Measurements from ENCODE around the gene CYB561.

Gene CYB561

GRCh38 chr17:63483655-63484575 lies 37.8 kb upstream of the CYB561 start:
- Histone ChIP-seq H3K4me1 (no peaks in the 10 kb centered on the region), H3K36me3 (replicated peaks) (no peaks in the 10 kb centered on the region), H3K27me3 (ENCODE audit: low read depth) (no peaks in the 10 kb centered on the region), H3K4me3 (no peak overlapping the region), H3K9me3 (no peaks in the 10 kb centered on the region)
- in situ Hi-C loops (cut with MboI; ENCODE audit: low sequenced_read_pairs), result no loop called here
- DNase-seq (ENCODE audit: low spot score in 2 of 2), result no peak

GRCh38 chr17:63483038-63483437 lies 36.9 kb upstream of the CYB561 start:
- no peaks in the 10 kb centered on the region for H3K27me3 ChIP-seq (ENCODE audit: low read depth)
- in situ Hi-C loops (cut with MboI; ENCODE audit: low sequenced_read_pairs), result no loop called here
- no peak for DNase-seq (ENCODE audit: low spot score in 2 of 2)
- no peaks in the 10 kb centered on the region for H3K9me3 ChIP-seq
- H3K36me3 ChIP-seq (replicated peaks), result no peaks in the 10 kb centered on the region
- H3K4me1 ChIP-seq, result peaks cover 5% of the 10 kb centered on the region
- no peak overlapping the region for H3K4me3 ChIP-seq

GRCh38 chr17:63482509-63482908 lies 36.4 kb upstream of the CYB561 start:
- H3K36me3 ChIP-seq (replicated peaks), result no peaks in the 10 kb centered on the region
- H3K9me3 ChIP-seq, result no peaks in the 10 kb centered on the region
- in situ Hi-C loops (cut with MboI; ENCODE audit: low sequenced_read_pairs), result no loop called here
- no peak overlapping the region for H3K4me3 ChIP-seq
- no peak for DNase-seq (ENCODE audit: low spot score in 2 of 2)
- peaks cover 11% of the 10 kb centered on the region for H3K4me1 ChIP-seq
- no peaks in the 10 kb centered on the region for H3K27me3 ChIP-seq (ENCODE audit: low read depth)

- no peaks in the 10 kb centered on the region for H3K27me3 ChIP-seq (ENCODE audit: low read depth)
- in situ Hi-C loops (cut with MboI; ENCODE audit: low sequenced_read_pairs), result no loop called here
- H3K36me3 ChIP-seq (replicated peaks), result no peaks in the 10 kb centered on the region
- H3K4me1 ChIP-seq, result peaks cover 12% of the 10 kb centered on the region
- DNase-seq (ENCODE audit: low spot score in 2 of 2), result no peak
- H3K4me3 ChIP-seq, result no peak overlapping the region
- no peaks in the 10 kb centered on the region for H3K9me3 ChIP-seq
Measured at GRCh38 chr17:63481488-63481870, 35.4 kb upstream of the CYB561 start.

- no peak for DNase-seq (ENCODE audit: low spot score in 2 of 2)
- H3K27me3 ChIP-seq (ENCODE audit: low read depth), result no peaks in the 10 kb centered on the region
- H3K36me3 ChIP-seq (replicated peaks), result no peaks in the 10 kb centered on the region
- no peak overlapping the region for H3K4me3 ChIP-seq
- peaks cover 15% of the 10 kb centered on the region for H3K4me1 ChIP-seq
- H3K9me3 ChIP-seq, result no peaks in the 10 kb centered on the region
- in situ Hi-C loops (cut with MboI; ENCODE audit: low sequenced_read_pairs), result no loop called here
Measured at GRCh38 chr17:63480826-63481487, 34.9 kb upstream of the CYB561 start.

- H3K4me3 ChIP-seq, result no peak overlapping the region
- DNase-seq (ENCODE audit: low spot score in 2 of 2), result no peak
- no peaks in the 10 kb centered on the region for H3K27me3 ChIP-seq (ENCODE audit: low read depth)
- H3K36me3 ChIP-seq (replicated peaks), result no peaks in the 10 kb centered on the region
- in situ Hi-C loops (cut with MboI; ENCODE audit: low sequenced_read_pairs), result no loop called here
- peaks cover 15% of the 10 kb centered on the region for H3K4me1 ChIP-seq
- no peaks in the 10 kb centered on the region for H3K9me3 ChIP-seq
Measured at GRCh38 chr17:63480192-63480784, 34.2 kb upstream of the CYB561 start.

GRCh38 chr17:63479495-63480184 lies 33.5 kb upstream of the CYB561 start:
- H3K36me3 ChIP-seq (replicated peaks), result no peaks in the 10 kb centered on the region
- H3K9me3 ChIP-seq, result no peaks in the 10 kb centered on the region
- H3K4me3 ChIP-seq, result no peak overlapping the region
- in situ Hi-C loops (cut with MboI; ENCODE audit: low sequenced_read_pairs), result loop anchor here (5.0 kb wide), 1 partner anchor 57 kb away; no protein-coding TSS in a partner anchor
- DNase-seq (ENCODE audit: low spot score in 2 of 2), result no peak
- no peaks in the 10 kb centered on the region for H3K27me3 ChIP-seq (ENCODE audit: low read depth)
- peaks cover 15% of the 10 kb centered on the region for H3K4me1 ChIP-seq

- Histone ChIP-seq H3K36me3 (replicated peaks) (no peaks in the 10 kb centered on the region), H3K9me3 (no peaks in the 10 kb centered on the region), H3K27me3 (ENCODE audit: low read depth) (no peaks in the 10 kb centered on the region), H3K4me1 (peaks cover 15% of the 10 kb centered on the region), H3K4me3 (no peak overlapping the region)
- in situ Hi-C loops (cut with MboI; ENCODE audit: low sequenced_read_pairs), result loop anchor here (5.0 kb wide), 1 partner anchor 57 kb away; no protein-coding TSS in a partner anchor
- DNase-seq (ENCODE audit: low spot score in 2 of 2), result peak; percentile 84 to 92
Measured at GRCh38 chr17:63478814-63479494, 32.8 kb upstream of the CYB561 start.

- DNase-seq (ENCODE audit: low spot score in 2 of 2), result no peak
- in situ Hi-C loops (cut with MboI; ENCODE audit: low sequenced_read_pairs), result loop anchor here (5.0 kb wide), 1 partner anchor 55 kb away; no protein-coding TSS in a partner anchor
- no peaks in the 10 kb centered on the region for H3K9me3 ChIP-seq
Measured at GRCh38 chr17:63477480-63478440, 31.7 kb upstream of the CYB561 start.

GRCh38 chr17:63476854-63477479 lies 30.9 kb upstream of the CYB561 start, which contains the start of gene ACE:
ACE (plus strand) TSS chr17:63477061; CDS start chr17:63477095, 34 bp downstream.
- Histone ChIP-seq H3K4me1 (peaks cover 15% of the 10 kb centered on the region), H3K27me3 (ENCODE audit: low read depth) (no peaks in the 10 kb centered on the region), H3K4me3 (peak within 1 kb of the TSS; percentile 32), H3K36me3 (replicated peaks) (no peaks in the 10 kb centered on the region), H3K9me3 (no peaks in the 10 kb centered on the region)
- in situ Hi-C loops (cut with MboI; ENCODE audit: low sequenced_read_pairs), result loop anchor here (5.0 kb wide), 1 partner anchor 55 kb away; no protein-coding TSS in a partner anchor
- peak; percentile 29 to 75 for DNase-seq (ENCODE audit: low spot score in 2 of 2)

More at GRCh38 chr17:63477480-63478440, 31.7 kb upstream of the CYB561 start:
- H3K36me3 ChIP-seq (replicated peaks), result no peaks in the 10 kb centered on the region
- peaks cover 15% of the 10 kb centered on the region for H3K4me1 ChIP-seq
- no peaks in the 10 kb centered on the region for H3K27me3 ChIP-seq (ENCODE audit: low read depth)
- H3K4me3 ChIP-seq, result peak overlapping the region; percentile 32

- Histone ChIP-seq H3K27me3 (ENCODE audit: low read depth) (no peaks in the 10 kb centered on the region), H3K36me3 (replicated peaks) (no peaks in the 10 kb centered on the region), H3K4me1 (peaks cover 15% of the 10 kb centered on the region), H3K4me3 (peak overlapping the region; percentile 32), H3K9me3 (no peaks in the 10 kb centered on the region)
- DNase-seq (ENCODE audit: low spot score in 2 of 2), result peak; percentile 8 to 69
- in situ Hi-C loops (cut with MboI; ENCODE audit: low sequenced_read_pairs), result loop anchor here (5.0 kb wide), 1 partner anchor 54 kb away; no protein-coding TSS in a partner anchor
Measured at GRCh38 chr17:63476459-63476853, 30.4 kb upstream of the CYB561 start.

Measured in HAP-1 (cell line).